ENCODE measurements around the gene PTGIS.

Gene PTGIS

GRCh38 chr20:49516916-49517804, 50.8 kb downstream of the PTGIS start:
- no peak for TF ChIP-seq CTCF (IDR thresholded peaks at IDR 0.05; ENCODE audit: control extremely low read depth, extremely low read depth, low read depth, missing control alignments)
- POLR2A ChIA-PET: no interaction called here
- DNase-seq (ENCODE audit: extremely low spot score): no peak
- CTCF ChIA-PET: interaction anchor here (1.1 to 2.5 kb wide), 3 partner anchors 10 to 182 kb away, joined by 4 to 9 read pairs (median 4); no protein-coding TSS in a partner anchor

GRCh38 chr20:49515586-49515985, 52.4 kb downstream of the PTGIS start:
- DNase-seq (ENCODE audit: extremely low spot score): no peak
- no peak for TF ChIP-seq CTCF (IDR thresholded peaks at IDR 0.05; ENCODE audit: control extremely low read depth, extremely low read depth, low read depth, missing control alignments)
- POLR2A ChIA-PET: no interaction called here
- CTCF ChIA-PET: interaction anchor here (0.6 to 2.5 kb wide), 5 partner anchors 8 to 52 kb away, joined by 3 to 9 read pairs (median 5); no protein-coding TSS in a partner anchor

- CTCF ChIA-PET: interaction anchor here (1.3 to 2.5 kb wide), 4 partner anchors 21 to 51 kb away, joined by 3 to 8 read pairs (median 5); no protein-coding TSS in a partner anchor
- no peak for TF ChIP-seq CTCF (IDR thresholded peaks at IDR 0.05; ENCODE audit: control extremely low read depth, extremely low read depth, low read depth, missing control alignments)
- no peak for DNase-seq (ENCODE audit: extremely low spot score)
These were observed 54.4 kb downstream of the PTGIS start for GRCh38 chr20:49513517-49513916.

GRCh38 chr20:49513009-49513408, 54.9 kb downstream of the PTGIS start:
- TF ChIP-seq CTCF (IDR thresholded peaks at IDR 0.05; ENCODE audit: control extremely low read depth, extremely low read depth, low read depth, missing control alignments): no peak
- CTCF ChIA-PET: interaction anchor here (1.3 to 2.5 kb wide), 4 partner anchors 20 to 51 kb away, joined by 3 to 8 read pairs (median 4); no protein-coding TSS in a partner anchor
- DNase-seq (ENCODE audit: extremely low spot score): no peak
- POLR2A ChIA-PET: no interaction called here

More at GRCh38 chr20:49513517-49513916, 54.4 kb downstream of the PTGIS start:
- POLR2A ChIA-PET: no interaction called here

GRCh38 chr20:49511788-49512525, 56.0 kb downstream of the PTGIS start:
- CTCF ChIA-PET: interaction anchor here (1.5 to 1.8 kb wide), 2 partner anchors 22 to 30 kb away, joined by 3 to 5 read pairs; no protein-coding TSS in a partner anchor
- no peak for DNase-seq (ENCODE audit: extremely low spot score)
- POLR2A ChIA-PET: no interaction called here
- no peak for TF ChIP-seq CTCF (IDR thresholded peaks at IDR 0.05; ENCODE audit: control extremely low read depth, extremely low read depth, low read depth, missing control alignments)

- no peak for TF ChIP-seq CTCF (IDR thresholded peaks at IDR 0.05; ENCODE audit: control extremely low read depth, extremely low read depth, low read depth, missing control alignments)
- ChIA-PET POLR2A (no interaction called here), CTCF (interaction anchor here (1.1 kb wide), 1 partner anchor 23 kb away, joined by 3 read pairs; no protein-coding TSS in a partner anchor)
- DNase-seq (ENCODE audit: extremely low spot score): no peak
These were observed 57.3 kb downstream of the PTGIS start for GRCh38 chr20:49510562-49511122.

All from GM10248 (cell line).